ENCODE measurements around the gene FSIP2.

- TF ChIP-seq CTCF (conservative IDR thresholded peaks at IDR 0.05; ENCODE audit: low read depth, low read length) = no peak
- no peak for TF ChIP-seq EZH2phosphoT487 (IDR thresholded peaks at IDR 0.05; ENCODE audit: borderline replicate concordance, low read length)
These were observed 2.4 kb upstream of the FSIP2 start for GRCh38 chr2:185736210-185736609.

All from PC-3 (cell line).